Omental fat pad (tissue), 4 donors: ENCODE results near the gene CD52. TPM values are rescaled to one million over a fixed set of nuclear protein-coding genes. Genes with fewer than 3 reads are reported as not detected.

ENCODE experiments used
- ATAC-seq: fragments of 150-250 bp; one replicate; pipeline ENCODE4 v1.9.1; 2016; ENCODE audit warnings: mild to moderate bottlenecking, moderate library complexity; ENCODE audit not compliant: low FRiP score
- DNase-seq: peaks from one replicate; pipeline ENCODE4 v3.0.0-alpha.2; 2019; ENCODE audit warnings: low spot score
- total RNA-seq, 4 donors: library from RNA; depleted of rRNA; stranded (reverse); fragments of >200 nt; gene quantifications; one replicate each; pipeline ENCODE4 v1.1.0, GENCODE V29; 2016
- TF ChIP-seq, protein P1 (sequence below), 3 donors: fragments of 450-650 bp; IDR thresholded peaks; one replicate each; pipeline ENCODE4 v1.5.1; 2016 to 2017; ENCODE audit warnings: antibody characterized with exemption in 3 of 3, mild to moderate bottlenecking in 3 of 3, moderate library complexity in 2 of 3

The CD52 gene
- total RNA-seq, 4 donors from 2014 or later, result 4.3 to 227 (median 13.2) TPM; not detected in 1

DNA sequence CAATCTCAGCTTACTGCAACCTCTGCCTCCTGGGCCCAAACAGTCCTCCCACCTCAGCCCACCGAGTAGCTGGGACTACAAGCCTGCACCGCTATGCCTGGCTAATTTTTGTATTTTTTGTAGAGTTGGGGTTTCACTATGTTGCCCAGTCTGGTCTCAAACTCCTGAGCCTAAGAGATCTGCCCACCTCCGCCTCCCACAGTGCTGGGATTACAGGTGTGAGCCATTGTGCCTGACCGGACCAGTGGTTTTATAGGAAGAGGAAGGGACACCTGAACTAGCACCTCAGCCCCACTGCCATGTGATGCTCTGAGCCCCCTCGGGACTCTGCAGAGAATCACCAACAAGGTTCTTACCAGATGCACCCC is 32.1 kb downstream of the CD52 start:
- ATAC-seq (no peak), DNase-seq (no peak)
- TF ChIP-seq, protein P1, sequence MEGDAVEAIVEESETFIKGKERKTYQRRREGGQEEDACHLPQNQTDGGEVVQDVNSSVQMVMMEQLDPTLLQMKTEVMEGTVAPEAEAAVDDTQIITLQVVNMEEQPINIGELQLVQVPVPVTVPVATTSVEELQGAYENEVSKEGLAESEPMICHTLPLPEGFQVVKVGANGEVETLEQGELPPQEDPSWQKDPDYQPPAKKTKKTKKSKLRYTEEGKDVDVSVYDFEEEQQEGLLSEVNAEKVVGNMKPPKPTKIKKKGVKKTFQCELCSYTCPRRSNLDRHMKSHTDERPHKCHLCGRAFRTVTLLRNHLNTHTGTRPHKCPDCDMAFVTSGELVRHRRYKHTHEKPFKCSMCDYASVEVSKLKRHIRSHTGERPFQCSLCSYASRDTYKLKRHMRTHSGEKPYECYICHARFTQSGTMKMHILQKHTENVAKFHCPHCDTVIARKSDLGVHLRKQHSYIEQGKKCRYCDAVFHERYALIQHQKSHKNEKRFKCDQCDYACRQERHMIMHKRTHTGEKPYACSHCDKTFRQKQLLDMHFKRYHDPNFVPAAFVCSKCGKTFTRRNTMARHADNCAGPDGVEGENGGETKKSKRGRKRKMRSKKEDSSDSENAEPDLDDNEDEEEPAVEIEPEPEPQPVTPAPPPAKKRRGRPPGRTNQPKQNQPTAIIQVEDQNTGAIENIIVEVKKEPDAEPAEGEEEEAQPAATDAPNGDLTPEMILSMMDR (IDR thresholded peaks at IDR 0.05), result no peak

DNA sequence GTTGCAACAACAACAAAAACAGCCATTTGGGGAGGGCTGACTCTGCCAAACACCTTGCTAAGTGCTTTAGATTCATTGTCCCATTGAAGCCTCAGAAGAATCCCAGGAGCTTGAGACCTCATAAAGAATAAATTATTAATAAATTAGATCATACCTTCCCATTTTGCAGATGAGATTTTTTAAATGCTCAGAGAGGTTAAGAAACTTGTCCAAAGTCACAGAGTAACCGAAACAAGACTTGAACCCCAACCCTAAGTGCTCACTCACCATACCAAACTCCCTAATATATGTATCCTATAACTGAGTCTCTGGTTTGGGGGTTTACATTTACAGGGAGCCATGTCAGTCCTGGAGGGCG is 32.6 kb downstream of the CD52 start:
- ATAC-seq (no peak), DNase-seq (no peak)
- TF ChIP-seq, protein P1 (IDR thresholded peaks at IDR 0.05), result no peak

DNA sequence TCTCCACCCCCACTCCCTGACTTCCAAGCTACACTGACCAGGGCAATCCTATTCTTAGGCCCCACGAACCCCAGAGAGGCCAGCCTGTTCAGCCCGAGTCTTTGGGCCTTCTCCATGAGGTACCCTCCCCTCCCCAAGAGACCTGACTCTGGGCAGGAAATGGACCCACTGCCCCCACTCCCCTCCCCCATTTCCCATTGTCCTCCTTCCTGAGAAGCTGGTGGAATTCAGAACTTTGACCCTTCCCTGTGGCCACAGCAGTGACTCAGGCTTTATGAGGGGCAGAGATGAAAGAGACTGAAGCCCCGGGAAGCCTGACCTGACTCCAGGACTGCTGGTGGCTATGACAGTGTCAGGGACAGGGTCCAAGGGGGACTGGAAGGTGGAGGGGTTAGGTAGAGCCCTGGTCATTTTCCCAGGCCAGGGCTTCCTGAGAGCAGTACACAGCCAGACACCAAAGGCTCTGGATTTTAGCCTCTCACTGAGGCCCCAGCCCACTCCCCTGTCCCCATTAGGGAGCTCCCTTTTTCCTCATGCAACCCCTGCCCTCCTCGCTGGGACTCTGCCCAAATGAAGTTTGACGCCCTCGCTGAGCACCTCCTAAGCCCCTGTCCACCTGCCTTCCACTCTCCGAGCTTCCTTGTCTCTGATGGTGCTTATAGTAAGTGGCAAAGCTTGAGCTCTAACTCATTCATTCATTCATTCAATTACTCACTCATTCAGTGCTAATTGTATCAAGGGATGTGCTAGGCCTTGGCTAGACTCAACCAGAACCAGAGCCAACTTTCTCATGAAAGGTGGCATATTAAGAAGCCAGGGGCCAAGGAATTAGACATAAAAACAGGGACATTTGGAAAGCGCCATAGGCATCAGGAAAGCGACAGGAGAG is 33.2 kb downstream of the CD52 start:
- ATAC-seq (no peak), DNase-seq (no peak)
- TF ChIP-seq, protein P1 (IDR thresholded peaks at IDR 0.05), result no peak

DNA sequence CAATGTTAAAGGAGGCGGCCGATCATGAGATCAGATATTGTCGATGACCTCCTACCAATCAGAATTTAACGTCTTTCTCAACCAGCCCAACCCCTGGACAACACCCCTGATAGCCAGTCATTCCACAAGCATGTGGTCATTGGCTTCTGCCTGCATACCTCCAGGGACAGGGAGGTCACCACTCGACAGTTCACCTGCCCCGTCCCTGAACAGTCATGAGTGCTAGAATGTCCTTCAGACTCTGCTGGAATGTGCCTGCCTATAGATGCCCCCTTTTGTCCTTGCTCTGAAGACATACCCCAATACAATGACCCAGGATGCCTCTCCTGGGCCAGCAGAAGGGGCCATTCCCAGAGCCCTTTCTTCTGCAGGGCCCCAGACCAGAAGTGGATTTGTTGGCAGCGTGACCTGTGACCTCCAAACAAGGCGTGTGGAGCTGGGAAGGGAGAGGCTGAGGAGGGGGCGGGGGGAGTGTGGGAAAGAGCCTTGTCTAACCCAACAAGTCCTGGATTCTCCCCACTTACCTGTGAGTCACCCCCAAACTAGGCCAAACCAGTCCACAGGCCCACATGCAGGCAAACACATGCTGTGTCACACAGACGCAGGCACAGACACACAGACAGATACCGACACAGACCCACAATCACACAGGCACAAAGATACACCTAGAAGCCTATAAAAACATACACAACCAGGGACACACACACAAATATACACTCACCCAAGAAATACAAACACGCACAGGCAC is 34.0 kb downstream of the CD52 start:
- TF ChIP-seq, protein P1 (IDR thresholded peaks at IDR 0.05), result no peak
- ATAC-seq (no peak), DNase-seq (no peak)

DNA sequence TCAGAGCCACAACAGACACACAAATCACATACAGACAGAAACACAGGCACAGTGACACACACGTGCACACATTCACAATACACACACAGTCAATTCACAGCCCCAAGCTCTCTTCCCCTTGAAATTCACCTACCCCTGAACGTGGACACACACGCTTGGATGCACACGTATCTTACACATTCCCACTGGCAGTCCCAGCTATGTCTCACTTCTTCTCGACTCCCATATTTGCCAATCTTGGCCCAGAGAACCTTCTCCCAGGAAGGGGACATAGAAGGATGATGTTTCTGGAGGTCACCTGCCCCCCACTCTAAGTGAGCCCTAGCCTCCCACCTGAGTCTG is 34.6 kb downstream of the CD52 start:
- ATAC-seq, result no peak
- TF ChIP-seq, protein P1 (IDR thresholded peaks at IDR 0.05), result no peak
- DNase-seq, result no peak

DNA sequence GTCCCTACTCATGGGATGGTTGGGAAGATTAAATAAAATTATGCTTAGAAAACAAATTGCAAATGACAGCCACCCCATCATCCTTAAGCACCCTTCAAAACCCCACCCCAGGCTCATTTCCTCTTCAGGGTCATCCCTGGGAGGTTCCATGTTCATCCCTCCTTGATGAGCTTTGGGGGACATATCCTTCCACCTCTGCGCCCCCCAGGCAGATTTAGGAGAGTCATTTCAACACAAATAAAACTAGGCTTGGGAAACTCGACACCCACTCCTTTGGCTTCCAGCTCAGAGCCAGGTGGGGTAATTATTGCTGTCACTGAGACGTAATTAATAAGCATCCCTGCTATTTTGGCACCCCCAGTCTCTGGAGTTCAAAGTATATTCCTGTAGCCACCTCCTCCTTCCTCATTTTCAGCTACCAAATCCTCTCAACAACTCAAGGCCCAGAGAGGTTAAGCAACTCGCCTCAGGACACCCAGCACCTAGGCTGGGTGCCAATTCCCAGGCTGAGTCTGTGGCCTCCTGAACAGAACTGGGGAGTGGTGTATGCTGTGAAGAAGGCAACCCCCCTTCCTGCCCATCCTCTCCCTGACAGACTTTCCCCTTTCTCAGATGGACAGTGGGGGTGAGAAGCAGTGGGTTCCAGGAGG is 35.6 kb downstream of the CD52 start:
- TF ChIP-seq, protein P1 (IDR thresholded peaks at IDR 0.05), result no peak
- DNase-seq (no peak), ATAC-seq (no peak)
